Stimulated activated CD8-positive, alpha-beta memory T cell treated with anti-CD3 and anti-CD28 coated beads, Interleukin-7, amount 100 ng/mL, for 1 hour (primary cell): ENCODE data around the gene ABTB2.

ENCODE experiments used
- DNase-seq, 2 donors: peaks; one replicate each; pipeline ENCODE4 v3.0.0-alpha.2; 2020; ENCODE audit warnings: low read depth in 2 of 2

Gene ABTB2

GRCh38 chr11:34214961-34215805, 142.6 kb downstream of the ABTB2 start:
- DNase-seq: peak in 1 of 2 donors; percentile 27

- DNase-seq: no peak
Observed at GRCh38 chr11:34213366-34213765, 144.4 kb downstream of the ABTB2 start.

- DNase-seq: no peak
Observed at GRCh38 chr11:34212566-34212965, 145.2 kb downstream of the ABTB2 start.

GRCh38 chr11:34209809-34210208, 148.0 kb downstream of the ABTB2 start:
- no peak for DNase-seq

GRCh38 chr11:34208266-34209135, 149.3 kb downstream of the ABTB2 start:
- DNase-seq: no peak

GRCh38 chr11:34207487-34208180, 150.2 kb downstream of the ABTB2 start:
- DNase-seq: no peak

GRCh38 chr11:34206407-34207300, 151.2 kb downstream of the ABTB2 start:
- DNase-seq: no peak

GRCh38 chr11:34205326-34206035, 152.3 kb downstream of the ABTB2 start:
- DNase-seq: no peak

GRCh38 chr11:34204396-34205279, 153.2 kb downstream of the ABTB2 start:
- DNase-seq: no peak

GRCh38 chr11:34203377-34203871, 154.4 kb downstream of the ABTB2 start:
- no peak for DNase-seq

GRCh38 chr11:34201129-34201528, 156.7 kb downstream of the ABTB2 start:
- DNase-seq: no peak

GRCh38 chr11:34199525-34199924, 158.3 kb downstream of the ABTB2 start:
- DNase-seq: no peak

- peak in 1 of 2 donors; percentile 2 for DNase-seq
Observed at GRCh38 chr11:34198523-34198922, 159.3 kb downstream of the ABTB2 start.

- no peak for DNase-seq
Observed at GRCh38 chr11:34197256-34197655, 160.6 kb downstream of the ABTB2 start.

- no peak for DNase-seq
Observed at GRCh38 chr11:34194576-34195335, 163.1 kb downstream of the ABTB2 start.

- DNase-seq: no peak
Observed at GRCh38 chr11:34192481-34193401, 165.1 kb downstream of the ABTB2 start.

- DNase-seq: no peak
Observed at GRCh38 chr11:34191578-34191977, 166.2 kb downstream of the ABTB2 start.
